LNCAP (cell line): ENCODE measurements around the gene ARHGEF1.

ENCODE experiments used
- TF ChIP-seq, protein P1 (sequence below): fragments of 450-650 bp; IDR thresholded peaks from 2 replicates; pipeline ENCODE4 v1.5.1; 2017; ENCODE audit warnings: mild to moderate bottlenecking

ARHGEF1 gene

DNA sequence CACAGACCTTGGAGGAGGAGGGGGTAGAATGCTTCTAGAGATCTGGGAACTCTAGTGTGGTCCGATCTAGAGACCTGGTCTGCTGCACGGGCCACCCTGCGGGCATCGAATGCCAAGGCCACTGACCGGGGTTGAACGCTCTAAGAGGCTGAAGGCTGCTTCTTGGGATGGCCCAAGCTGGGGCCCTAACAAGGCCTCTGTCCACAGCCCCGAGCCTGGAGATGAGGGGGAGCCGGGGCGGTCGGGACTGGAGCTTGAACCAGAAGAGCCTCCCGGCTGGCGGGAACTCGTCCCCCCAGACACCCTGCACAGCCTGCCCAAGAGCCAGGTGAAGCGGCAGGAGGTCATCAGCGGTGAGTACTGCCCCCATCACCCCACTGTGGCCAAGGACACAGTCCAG is 15.3 kb downstream of the ARHGEF1 start:
- TF ChIP-seq, protein P1, sequence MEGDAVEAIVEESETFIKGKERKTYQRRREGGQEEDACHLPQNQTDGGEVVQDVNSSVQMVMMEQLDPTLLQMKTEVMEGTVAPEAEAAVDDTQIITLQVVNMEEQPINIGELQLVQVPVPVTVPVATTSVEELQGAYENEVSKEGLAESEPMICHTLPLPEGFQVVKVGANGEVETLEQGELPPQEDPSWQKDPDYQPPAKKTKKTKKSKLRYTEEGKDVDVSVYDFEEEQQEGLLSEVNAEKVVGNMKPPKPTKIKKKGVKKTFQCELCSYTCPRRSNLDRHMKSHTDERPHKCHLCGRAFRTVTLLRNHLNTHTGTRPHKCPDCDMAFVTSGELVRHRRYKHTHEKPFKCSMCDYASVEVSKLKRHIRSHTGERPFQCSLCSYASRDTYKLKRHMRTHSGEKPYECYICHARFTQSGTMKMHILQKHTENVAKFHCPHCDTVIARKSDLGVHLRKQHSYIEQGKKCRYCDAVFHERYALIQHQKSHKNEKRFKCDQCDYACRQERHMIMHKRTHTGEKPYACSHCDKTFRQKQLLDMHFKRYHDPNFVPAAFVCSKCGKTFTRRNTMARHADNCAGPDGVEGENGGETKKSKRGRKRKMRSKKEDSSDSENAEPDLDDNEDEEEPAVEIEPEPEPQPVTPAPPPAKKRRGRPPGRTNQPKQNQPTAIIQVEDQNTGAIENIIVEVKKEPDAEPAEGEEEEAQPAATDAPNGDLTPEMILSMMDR: no peak

DNA sequence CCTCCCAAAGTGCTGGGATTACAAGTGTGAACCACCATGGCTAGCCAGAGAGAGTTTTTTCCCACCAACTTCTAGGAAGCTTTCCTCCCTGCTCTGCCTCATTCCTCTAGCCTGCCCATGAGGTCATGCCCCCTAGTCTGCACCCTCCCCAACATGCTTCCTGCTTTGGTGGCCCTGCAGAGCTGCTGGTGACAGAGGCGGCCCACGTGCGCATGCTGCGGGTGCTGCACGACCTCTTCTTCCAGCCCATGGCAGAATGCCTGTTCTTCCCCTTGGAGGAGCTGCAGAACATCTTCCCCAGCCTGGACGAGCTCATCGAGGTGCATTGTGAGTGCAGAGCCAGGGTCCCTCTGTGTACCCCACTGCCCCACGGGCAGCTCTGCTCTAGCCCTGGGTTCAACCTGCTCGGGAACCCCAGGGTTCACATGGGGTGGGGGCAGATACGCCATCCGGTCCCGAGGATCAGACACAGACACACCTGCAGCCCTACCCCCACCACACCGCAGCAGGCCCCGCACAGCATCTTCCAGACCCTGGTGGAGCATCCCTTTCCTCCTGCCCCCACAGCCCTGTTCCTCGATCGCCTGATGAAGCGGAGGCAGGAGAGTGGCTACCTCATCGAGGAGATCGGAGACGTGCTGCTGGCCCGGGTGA is 18.9 kb downstream of the ARHGEF1 start:
- TF ChIP-seq, protein P1: no peak

DNA sequence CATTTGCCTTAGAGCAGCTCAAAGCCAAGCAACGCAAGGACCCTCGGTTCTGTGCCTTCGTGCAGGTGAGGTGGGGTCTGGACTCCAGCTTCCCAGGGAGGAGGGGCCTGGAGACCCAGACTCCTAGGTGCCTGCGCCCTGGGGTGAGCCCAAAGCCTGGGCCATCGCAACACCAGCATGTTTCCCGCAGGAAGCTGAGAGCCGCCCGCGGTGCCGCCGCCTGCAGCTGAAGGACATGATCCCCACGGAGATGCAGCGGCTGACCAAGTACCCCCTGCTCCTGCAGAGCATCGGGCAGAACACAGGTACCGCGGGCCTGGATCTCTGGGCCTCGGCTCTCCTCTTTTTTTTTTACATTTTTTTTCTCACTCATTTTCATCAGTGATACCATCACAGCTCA is 19.6 kb downstream of the ARHGEF1 start:
- TF ChIP-seq, protein P1: no peak

DNA sequence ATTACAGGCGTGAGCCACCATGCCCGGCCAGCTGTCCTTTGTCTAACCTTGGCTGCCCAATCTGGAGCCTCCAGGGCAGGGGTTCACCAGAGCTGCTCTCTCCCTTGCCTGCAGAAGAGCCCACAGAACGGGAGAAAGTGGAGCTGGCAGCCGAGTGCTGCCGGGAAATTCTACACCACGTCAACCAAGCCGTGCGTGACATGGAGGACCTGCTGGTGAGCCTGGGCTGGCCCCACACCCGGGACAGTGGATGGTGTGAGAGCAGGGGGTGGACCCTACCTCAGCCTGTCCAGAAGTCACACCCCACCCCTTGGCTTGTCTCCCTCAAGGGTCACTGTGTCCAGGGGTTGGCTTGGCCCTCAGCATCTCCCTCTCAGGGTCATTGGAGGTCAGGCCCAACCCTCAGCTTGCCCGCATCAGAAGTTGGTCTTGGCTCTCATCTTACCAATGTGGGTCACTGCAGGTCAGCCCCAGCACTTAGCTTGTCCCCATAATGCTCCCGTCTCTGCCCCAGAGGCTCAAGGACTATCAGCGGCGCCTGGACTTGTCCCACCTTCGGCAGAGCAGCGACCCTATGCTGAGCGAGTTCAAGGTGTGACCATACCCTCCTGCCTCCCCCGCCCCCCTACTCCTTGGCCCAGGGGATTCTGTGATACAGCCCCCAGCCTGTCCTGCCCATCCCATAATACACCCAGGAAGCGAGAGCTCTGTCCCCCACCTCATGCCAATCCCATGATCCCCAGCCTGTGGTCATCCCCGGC is 20.4 kb downstream of the ARHGEF1 start:
- TF ChIP-seq, protein P1: no peak

DNA sequence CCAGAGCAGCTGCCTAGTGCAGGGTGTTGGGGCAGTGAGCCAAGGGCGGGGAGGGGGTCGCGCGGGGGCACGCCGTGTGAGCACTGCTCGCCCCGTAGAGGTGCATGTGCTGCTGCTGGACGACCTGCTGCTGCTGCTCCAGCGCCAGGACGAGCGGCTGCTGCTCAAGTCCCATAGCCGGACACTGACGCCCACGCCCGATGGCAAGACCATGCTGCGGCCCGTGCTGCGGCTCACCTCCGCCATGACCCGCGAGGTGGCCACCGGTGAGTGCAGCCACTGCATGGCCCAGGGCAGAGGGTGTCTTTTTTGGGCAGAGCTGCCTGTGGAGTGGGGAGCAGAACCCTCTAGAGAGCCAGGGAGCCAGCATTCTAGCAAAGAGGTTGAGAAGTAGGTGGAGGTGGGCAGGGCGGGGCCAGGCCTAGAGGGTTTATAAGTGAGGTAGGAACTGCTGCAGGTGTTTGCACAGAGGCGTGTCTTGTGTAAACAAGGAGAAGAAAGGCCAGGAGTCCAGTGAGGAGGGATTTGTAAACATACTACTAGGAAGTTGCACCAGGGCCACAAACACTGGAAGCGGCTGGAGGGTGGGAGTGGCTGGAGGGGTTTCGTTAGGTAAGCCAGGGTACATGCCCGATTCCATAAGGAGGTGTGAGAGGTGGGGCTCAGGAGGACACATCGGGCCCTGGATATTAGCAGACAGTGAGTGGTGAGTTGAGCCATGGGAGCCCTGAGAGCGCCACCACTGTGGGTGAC is 21.3 kb downstream of the ARHGEF1 start:
- TF ChIP-seq, protein P1: no peak

DNA sequence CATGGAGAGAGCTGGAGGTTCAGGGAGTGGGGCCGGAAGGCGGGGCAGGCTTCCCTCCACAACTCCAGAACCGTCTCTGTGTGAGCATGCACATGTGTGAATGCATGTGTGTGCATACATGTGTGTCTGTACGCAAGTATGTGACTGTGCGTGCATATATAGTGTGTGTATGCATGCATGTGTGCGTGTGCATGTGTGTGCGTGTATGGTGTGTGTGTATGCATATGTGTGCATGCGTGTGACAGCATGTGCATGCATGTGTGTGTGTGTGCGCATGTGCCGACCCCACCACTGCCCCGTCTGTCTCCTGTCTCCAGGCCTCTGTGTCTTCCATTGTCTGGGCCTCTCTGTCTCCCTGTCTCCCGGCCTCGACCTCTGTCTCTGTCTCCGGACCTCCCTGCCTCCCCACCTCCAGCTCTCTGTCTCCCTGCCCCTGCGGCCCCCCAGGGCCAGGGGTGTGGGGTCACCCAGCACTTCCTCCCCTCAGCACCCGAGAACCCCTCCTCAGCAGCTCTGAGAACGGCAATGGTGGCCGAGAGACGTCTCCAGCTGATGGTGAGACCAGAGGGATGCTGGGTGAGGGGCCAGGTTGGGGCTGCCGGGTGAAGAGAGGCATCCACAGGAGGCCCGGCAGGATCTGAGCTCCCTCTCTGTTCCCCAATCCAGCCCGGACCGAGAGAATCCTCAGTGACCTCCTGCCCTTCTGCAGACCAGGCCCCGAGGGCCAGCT is 22.5 kb downstream of the ARHGEF1 start:
- TF ChIP-seq, protein P1: no peak

DNA sequence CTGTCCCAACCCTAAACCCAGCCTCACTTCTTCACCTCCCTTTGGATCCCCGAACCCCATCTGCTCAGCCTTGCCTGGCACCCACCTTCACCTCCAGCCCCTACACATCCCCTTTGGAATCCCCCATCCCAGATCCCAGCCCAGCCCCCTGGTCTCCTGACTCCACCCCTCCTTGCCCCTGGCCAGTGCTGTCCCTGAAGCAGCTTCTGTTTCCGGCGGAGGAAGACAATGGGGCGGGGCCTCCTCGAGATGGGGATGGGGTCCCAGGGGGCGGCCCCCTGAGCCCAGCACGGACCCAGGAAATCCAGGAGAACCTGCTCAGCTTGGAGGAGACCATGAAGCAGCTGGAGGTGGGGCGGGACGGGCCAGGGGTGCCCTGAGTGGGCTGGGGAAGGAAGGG is 23.3 kb downstream of the ARHGEF1 start:
- TF ChIP-seq, protein P1: no peak
